HCT116 (cell line): ENCODE data around the gene RHOXF2.

ENCODE experiments used
- CBX3 ChIP-seq: IDR thresholded peaks from 2 replicates; pipeline ENCODE4 v1.6.1; 2012; ENCODE audit warnings: low read depth
- CEBPB ChIP-seq: IDR thresholded peaks from 2 replicates; pipeline ENCODE4 v1.6.1; 2012; ENCODE audit warnings: low read depth
- CTCF ChIP-seq, 3 experiments: fragments of 200-600 bp in 1 of 3; sonication (generic) in 1 of 3; IDR thresholded peaks in 2 of 3; conservative IDR thresholded peaks in 1 of 3; 2 replicates each; pipeline ENCODE4 v1.5.1; 2012 to 2017; ENCODE audit warnings: low read depth in 2 of 3, low read length in 2 of 3, antibody characterized with exemption in 1 of 3, borderline replicate concordance in 1 of 3, control low read depth in 1 of 3, mild to moderate bottlenecking in 1 of 3, mixed read lengths in 1 of 3, mixed run types in 1 of 3, moderate library complexity in 1 of 3; ENCODE audit not compliant: insufficient read depth in 1 of 3
- EZH2 ChIP-seq: fragments of 200-600 bp; sonication (generic); IDR thresholded peaks from 2 replicates; pipeline ENCODE4 v1.6.1; 2017; ENCODE audit warnings: antibody characterized with exemption, mixed run types
- EZH2phosphoT487 ChIP-seq: fragments of 200-600 bp; IDR thresholded peaks from 2 replicates; pipeline ENCODE4 v1.6.1; 2018; ENCODE audit warnings: antibody characterized with exemption, borderline replicate concordance
- POLR2A ChIP-seq: IDR thresholded peaks from 2 replicates; pipeline ENCODE4 v1.7.0; 2011; ENCODE audit warnings: borderline replicate concordance; ENCODE audit not compliant: insufficient read depth, insufficient read length; ENCODE audit errors: extremely low read depth
- REST ChIP-seq: IDR thresholded peaks from 2 replicates; pipeline ENCODE4 v1.6.1; 2012; ENCODE audit warnings: low read depth
- YY1 ChIP-seq: IDR thresholded peaks from 2 replicates; pipeline ENCODE4 v1.6.1; 2011; ENCODE audit warnings: low read length, low read depth, moderate library complexity, mild to moderate bottlenecking; ENCODE audit not compliant: insufficient replicate concordance; ENCODE audit errors: extremely low read depth
- TF ChIP-seq, protein P1 (sequence below): IDR thresholded peaks from 2 replicates; pipeline ENCODE4 v1.6.1; 2012

GRCh38 chrX:120136840-120137239 is 21.6 kb upstream of the RHOXF2 start:
- TF ChIP-seq CTCF (IDR thresholded peaks at IDR 0.05 in 2 of 3, conservative IDR thresholded peaks at IDR 0.05 in 1 of 3; ENCODE audit: borderline replicate concordance in 1 of 3, insufficient read depth in 1 of 3, low read depth in 2 of 3, low read length in 2 of 3) (no peak), CBX3 (no peak), CEBPB (no peak), POLR2A (no peak), REST (no peak), EZH2 (no peak), EZH2phosphoT487 (no peak), YY1 (no peak)
- TF ChIP-seq, protein P1, sequence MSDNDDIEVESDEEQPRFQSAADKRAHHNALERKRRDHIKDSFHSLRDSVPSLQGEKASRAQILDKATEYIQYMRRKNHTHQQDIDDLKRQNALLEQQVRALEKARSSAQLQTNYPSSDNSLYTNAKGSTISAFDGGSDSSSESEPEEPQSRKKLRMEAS, result no peak
